Measurements from ENCODE around the gene DDO. TPM values are rescaled to one million over a fixed set of nuclear protein-coding genes. Genes with fewer than 3 reads are reported as not detected.

DDO gene
- total and polyA plus RNA-seq, 2 of the 4 experiments (the other 2 are of a cell fraction): 0.15 to 0.18 TPM

DNA sequence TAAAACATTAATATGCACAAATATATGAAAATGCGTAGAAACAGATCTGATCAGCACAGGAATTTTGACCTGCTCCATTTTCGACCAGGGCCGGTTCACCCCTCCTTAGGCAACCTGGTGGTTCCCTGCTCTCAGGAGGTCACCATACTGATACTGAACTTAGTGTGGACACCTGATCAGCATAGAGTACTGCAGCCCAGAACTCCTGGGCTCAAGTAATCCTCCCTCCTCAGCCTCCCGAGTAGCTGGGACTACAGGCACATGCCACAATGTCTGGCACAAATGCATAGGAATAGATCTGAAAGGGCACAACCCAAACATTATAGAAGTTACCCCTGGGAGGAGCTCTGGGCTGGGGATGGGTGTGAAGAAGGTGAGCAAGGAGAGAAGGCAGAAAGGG, 24.7 kb upstream of the DDO start:
- no peaks in the 10 kb centered on the region for H3K79me1 ChIP-seq (ENCODE audit: low read depth in 1 of 2, low read length in 2 of 2)
- no peak overlapping the region for H3K4me3 ChIP-seq (ENCODE audit: insufficient read depth, low read depth, low read length)
- no TSS peak for BruUV-seq (replicated peaks)
- H3K14ac ChIP-seq (replicated peaks; ENCODE audit: low read depth, low read length): no peak overlapping the region
- no peak overlapping the region for H4K5ac ChIP-seq (ENCODE audit: low read depth, low read length)
- dilution Hi-C loops (cut with HindIII; ENCODE audit: low sequenced_read_pairs, unreplicated experiment): no loop called here
- H3K27ac ChIP-seq (ENCODE audit: insufficient read depth, low read length): no peak overlapping the region
- no peak overlapping the region for H2BK120ac ChIP-seq (ENCODE audit: low read depth, low read length)
- no peak overlapping the region for H2BK15ac ChIP-seq (ENCODE audit: low read depth, low read length)
- no peak overlapping the region for H3K18ac ChIP-seq (ENCODE audit: low read depth, low read length)
- no peak overlapping the region for H3K23ac ChIP-seq (ENCODE audit: low read depth, low read length)
- WGBS, 2 experiments (ENCODE audit: extremely low coverage in 2 of 2, insufficient read length in 1 of 2): no CpG with 5 or more reads among the region's 4 CpGs
- H3K56ac ChIP-seq (ENCODE audit: extremely low read depth, insufficient read depth, low read length): no peak overlapping the region
- CTCF ChIA-PET: interaction anchor here (0.5 kb wide), 1 partner anchor 227 kb away, joined by 3 read pairs; no protein-coding TSS in a partner anchor
- no peak for ATAC-seq (ENCODE audit: low read depth)
- DNase-seq: no peak
- H3K36me3 ChIP-seq (ENCODE audit: control insufficient read depth, insufficient read depth, low read length): no peaks in the 10 kb centered on the region
- H2AK9ac ChIP-seq (replicated peaks; ENCODE audit: low read depth, low read length, poor library complexity): no peak overlapping the region
- no peak overlapping the region for H3K4me2 ChIP-seq (ENCODE audit: low read depth, low read length)
- no peaks in the 10 kb centered on the region for H3K9me3 ChIP-seq (ENCODE audit: control insufficient read depth, insufficient read depth, low read length)
- in situ Hi-C loops (cut with MboI; ENCODE audit: low sequenced_read_pairs): no loop called here
- TF ChIP-seq BHLHE40 (IDR thresholded peaks at IDR 0.05; ENCODE audit: low read depth, low read length) (no peak), POLR2A (IDR thresholded peaks at IDR 0.05; ENCODE audit: low read depth, low read length) (no peak), CEBPB (IDR thresholded peaks at IDR 0.05; ENCODE audit: low read depth, low read length) (no peak), MAZ (IDR thresholded peaks at IDR 0.05; ENCODE audit: borderline replicate concordance, low read depth, low read length) (no peak), RCOR1 (IDR thresholded peaks at IDR 0.05; ENCODE audit: insufficient replicate concordance, low read length) (no peak), NFE2L2 (IDR thresholded peaks at IDR 0.05; ENCODE audit: low read depth, low read length) (no peak), RAD21 (IDR thresholded peaks at IDR 0.05; ENCODE audit: low read length) (no peak), RFX5 (IDR thresholded peaks at IDR 0.05; ENCODE audit: low read depth, low read length) (no peak), CHD1 (IDR thresholded peaks at IDR 0.05; ENCODE audit: low read depth, low read length) (no peak), SMC3 (IDR thresholded peaks at IDR 0.05; ENCODE audit: low read depth, low read length) (no peak)
- no peak overlapping the region for H2AFZ ChIP-seq (replicated peaks; ENCODE audit: low read length, poor library complexity)
- H4K20me1 ChIP-seq (ENCODE audit: insufficient read depth, low read length): no peaks in the 10 kb centered on the region
- no peak overlapping the region for H3K9ac ChIP-seq (ENCODE audit: low read depth, low read length)
- no peaks in the 10 kb centered on the region for H3K4me1 ChIP-seq (ENCODE audit: control insufficient read depth, insufficient read depth, low read length)
- intact Hi-C loops (cut with micrococcal nuclease): no loop called here
- no peak overlapping the region for H2AK5ac ChIP-seq (ENCODE audit: low read depth, low read length)
- H3K4ac ChIP-seq (ENCODE audit: low read depth, low read length): no peak overlapping the region
- H3K27me3 ChIP-seq (ENCODE audit: control insufficient read depth, insufficient read depth, low read length): peaks cover 5% of the 10 kb centered on the region
- POLR2A ChIA-PET (ENCODE audit: unreplicated experiment): no interaction called here
- no peak overlapping the region for H4K91ac ChIP-seq (ENCODE audit: insufficient read depth, low read depth, low read length)
- no peak overlapping the region for H2BK20ac ChIP-seq (ENCODE audit: low read depth, low read length)
- H3K9me1 ChIP-seq (ENCODE audit: insufficient read depth, low read length): no peaks in the 10 kb centered on the region
- no peak overlapping the region for H2BK5ac ChIP-seq (ENCODE audit: low read depth, low read length, poor library complexity, severe bottlenecking)
- no peak overlapping the region for H4K8ac ChIP-seq (ENCODE audit: low read depth in 2 of 2, low read length in 2 of 2)
